ENCODE measurements around the gene CCN2. TPM values are rescaled to one million over a fixed set of nuclear protein-coding genes. Genes with fewer than 3 reads are reported as not detected.
A peak's percentile ranks its signal among the peaks of the same experiment; 100 is the strongest.

CCN2 gene
- total and polyA plus RNA-seq, 2 donors (not counting 1 experiment from before 2014, with no cell fraction given) = 22.8 to 216 TPM

DNA sequence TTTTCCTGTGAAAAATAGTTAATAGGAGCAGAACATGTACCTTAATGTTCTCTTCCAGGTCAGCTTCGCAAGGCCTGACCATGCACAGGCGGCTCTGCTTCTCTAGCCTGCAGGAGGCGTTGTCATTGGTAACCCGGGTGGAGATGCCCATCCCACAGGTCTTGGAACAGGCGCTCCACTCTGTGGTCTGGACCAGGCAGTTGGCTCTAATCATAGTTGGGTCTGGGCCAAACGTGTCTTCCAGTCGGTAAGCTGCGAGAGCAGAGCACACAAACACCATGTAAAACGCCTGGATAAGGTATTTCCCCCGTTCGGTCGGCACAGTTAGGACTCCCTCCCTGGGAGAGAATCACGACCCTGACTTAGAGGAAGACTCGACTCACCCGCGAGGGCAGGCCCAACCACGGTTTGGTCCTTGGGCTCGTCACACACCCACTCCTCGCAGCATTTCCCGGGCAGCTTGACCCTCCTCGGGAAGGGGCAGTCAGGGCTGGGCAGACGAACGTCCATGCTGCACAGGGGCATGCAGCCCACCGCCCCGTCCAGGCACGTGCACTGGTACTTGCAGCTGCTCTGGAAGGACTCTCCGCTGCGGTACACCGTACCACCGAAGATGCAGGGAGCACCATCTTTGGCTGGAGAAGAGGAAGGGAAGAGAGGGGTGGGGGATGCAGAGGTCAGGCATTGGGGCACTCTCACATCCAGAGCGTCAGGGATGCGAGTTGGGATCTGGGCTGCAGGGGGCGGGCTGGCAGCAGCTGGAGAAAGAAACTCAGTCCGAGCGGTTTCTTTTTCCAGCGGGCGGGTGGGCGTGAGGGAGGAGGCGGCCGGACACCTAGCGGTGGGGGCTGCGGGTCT is 1.0 kb downstream of the CCN2 start:
- no peak overlapping the region for H2AFZ ChIP-seq (ENCODE audit: low read length)
- peak overlapping the region; percentile 92 for H3K9ac ChIP-seq (ENCODE audit: insufficient read depth, low read length)
- no peaks in the 10 kb centered on the region for H3K9me3 ChIP-seq (ENCODE audit: control insufficient read depth, insufficient read depth, low read depth, low read length)
- H3K4me1 ChIP-seq (ENCODE audit: control insufficient read depth, extremely low read depth, insufficient read depth, low read length) = peaks cover 14% of the 10 kb centered on the region
- H3K36me3 ChIP-seq (ENCODE audit: control insufficient read depth, insufficient read depth, low read length) = peaks cover 4% of the 10 kb centered on the region
- H3K27ac ChIP-seq (ENCODE audit: insufficient read depth, low read length) = peak overlapping the region; percentile 94
- H3K27me3 ChIP-seq (ENCODE audit: control insufficient read depth, insufficient read depth, low read length) = no peaks in the 10 kb centered on the region
- no peaks in the 10 kb centered on the region for H4K20me1 ChIP-seq (ENCODE audit: control insufficient read depth, extremely low read depth, insufficient read depth, low read length)
- peaks cover 19% of the 10 kb centered on the region for H3K79me2 ChIP-seq (ENCODE audit: control insufficient read depth, insufficient read depth, low read length)
- TF ChIP-seq CTCF (conservative IDR thresholded peaks at IDR 0.05 in 1 of 2, IDR thresholded peaks at IDR 0.05 in 1 of 2; ENCODE audit: low read depth in 1 of 2, low read length in 2 of 2) (peak; percentile 50 to 58), EZH2 (IDR thresholded peaks at IDR 0.05; ENCODE audit: low read length, missing control alignments) (no peak)
- H3K4me2 ChIP-seq (ENCODE audit: extremely low read depth, insufficient read depth, low read length) = peak overlapping the region; percentile 64
- DNase-seq (ENCODE audit: low read depth in 2 of 2) = peak; percentile 91 to 95
- H3K4me3 ChIP-seq (replicated peaks in 1 of 4; ENCODE audit: control extremely low read depth in 1 of 4, insufficient read depth in 1 of 4, low read depth in 3 of 4, low read length in 4 of 4) = peak overlapping the region; percentile 72 to 99 (median 82)

- no peaks in the 10 kb centered on the region for H4K20me1 ChIP-seq (ENCODE audit: control insufficient read depth, extremely low read depth, insufficient read depth, low read length)
- H3K4me3 ChIP-seq (replicated peaks in 1 of 4; ENCODE audit: control extremely low read depth in 1 of 4, insufficient read depth in 1 of 4, low read depth in 3 of 4, low read length in 4 of 4) = peak overlapping the region; percentile 72 to 99 (median 82)
- no peak overlapping the region for H2AFZ ChIP-seq (ENCODE audit: low read length)
- peak overlapping the region; percentile 94 for H3K27ac ChIP-seq (ENCODE audit: insufficient read depth, low read length)
- peak overlapping the region; percentile 73 for H3K4me2 ChIP-seq (ENCODE audit: extremely low read depth, insufficient read depth, low read length)
- no peaks in the 10 kb centered on the region for H3K27me3 ChIP-seq (ENCODE audit: control insufficient read depth, insufficient read depth, low read length)
- peak overlapping the region; percentile 92 for H3K9ac ChIP-seq (ENCODE audit: insufficient read depth, low read length)
- peaks cover 19% of the 10 kb centered on the region for H3K79me2 ChIP-seq (ENCODE audit: control insufficient read depth, insufficient read depth, low read length)
- peaks cover 4% of the 10 kb centered on the region for H3K36me3 ChIP-seq (ENCODE audit: control insufficient read depth, insufficient read depth, low read length)
- peaks cover 12% of the 10 kb centered on the region for H3K4me1 ChIP-seq (ENCODE audit: control insufficient read depth, extremely low read depth, insufficient read depth, low read length)
- no peak for TF ChIP-seq EZH2 (IDR thresholded peaks at IDR 0.05; ENCODE audit: low read length, missing control alignments)
- no peak for TF ChIP-seq CTCF (conservative IDR thresholded peaks at IDR 0.05 in 1 of 2, IDR thresholded peaks at IDR 0.05 in 1 of 2; ENCODE audit: low read depth in 1 of 2, low read length in 2 of 2)
- DNase-seq (ENCODE audit: low read depth in 2 of 2) = peak; percentile 92 to 97
- no peaks in the 10 kb centered on the region for H3K9me3 ChIP-seq (ENCODE audit: control insufficient read depth, insufficient read depth, low read depth, low read length)
These were observed 1.6 kb downstream of the CCN2 start for GRCh38 chr6:131949620-131949908.

DNA sequence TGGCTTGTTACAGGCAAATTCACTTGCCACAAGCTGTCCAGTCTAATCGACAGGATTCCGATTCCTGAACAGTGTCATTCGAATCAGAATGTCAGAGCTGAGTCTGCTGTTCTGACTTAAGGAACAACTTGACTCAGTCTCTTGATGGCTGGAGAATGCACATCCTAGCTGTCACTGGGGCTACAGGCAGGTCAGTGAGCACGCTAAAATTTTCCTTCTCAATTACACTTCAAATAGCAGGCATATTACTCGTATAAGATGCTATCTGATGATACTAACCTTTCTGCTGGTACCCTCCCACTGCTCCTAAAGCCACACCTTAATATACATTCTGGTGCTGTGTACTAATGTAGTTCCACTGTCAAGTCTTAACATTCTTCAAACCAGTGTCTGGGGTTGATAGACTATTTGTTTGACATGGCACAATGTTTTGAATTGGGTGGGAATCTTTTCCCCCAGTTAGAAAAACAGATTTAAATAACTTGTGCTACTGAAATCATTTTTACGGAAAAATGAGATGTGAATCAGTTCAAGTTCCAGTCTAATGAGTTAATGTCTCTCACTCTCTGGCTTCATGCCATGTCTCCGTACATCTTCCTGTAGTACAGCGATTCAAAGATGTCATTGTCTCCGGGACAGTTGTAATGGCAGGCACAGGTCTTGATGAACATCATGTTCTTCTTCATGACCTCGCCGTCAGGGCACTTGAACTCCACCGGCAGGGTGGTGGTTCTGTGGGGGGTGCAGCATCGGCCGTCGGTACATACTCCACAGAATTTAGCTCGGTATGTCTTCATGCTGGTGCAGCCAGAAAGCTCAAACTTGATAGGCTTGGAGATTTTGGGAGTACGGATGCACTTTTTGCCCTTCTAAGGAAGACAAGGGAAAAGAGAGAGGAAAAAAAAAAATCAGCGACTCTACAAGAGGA is 2.2 kb downstream of the CCN2 start:
- no peaks in the 10 kb centered on the region for H3K27me3 ChIP-seq (ENCODE audit: control insufficient read depth, insufficient read depth, low read length)
- H3K4me1 ChIP-seq (ENCODE audit: control insufficient read depth, extremely low read depth, insufficient read depth, low read length) = peaks cover 7% of the 10 kb centered on the region
- H3K9ac ChIP-seq (ENCODE audit: insufficient read depth, low read length) = peak overlapping the region; percentile 33
- peak overlapping the region; percentile 73 for H3K4me2 ChIP-seq (ENCODE audit: extremely low read depth, insufficient read depth, low read length)
- H2AFZ ChIP-seq (ENCODE audit: low read length) = no peak overlapping the region
- H4K20me1 ChIP-seq (ENCODE audit: control insufficient read depth, extremely low read depth, insufficient read depth, low read length) = no peaks in the 10 kb centered on the region
- H3K27ac ChIP-seq (ENCODE audit: insufficient read depth, low read length) = peak overlapping the region; percentile 94
- peak overlapping the region; percentile 72 to 99 (median 82) for H3K4me3 ChIP-seq (replicated peaks in 1 of 4; ENCODE audit: control extremely low read depth in 1 of 4, insufficient read depth in 1 of 4, low read depth in 3 of 4, low read length in 4 of 4)
- peaks cover 19% of the 10 kb centered on the region for H3K79me2 ChIP-seq (ENCODE audit: control insufficient read depth, insufficient read depth, low read length)
- peaks cover 4% of the 10 kb centered on the region for H3K36me3 ChIP-seq (ENCODE audit: control insufficient read depth, insufficient read depth, low read length)
- H3K9me3 ChIP-seq (ENCODE audit: control insufficient read depth, insufficient read depth, low read depth, low read length) = no peaks in the 10 kb centered on the region
- DNase-seq (ENCODE audit: low read depth in 2 of 2) = peak; percentile 78 to 84
- TF ChIP-seq EZH2 (IDR thresholded peaks at IDR 0.05; ENCODE audit: low read length, missing control alignments) (no peak), CTCF (conservative IDR thresholded peaks at IDR 0.05 in 1 of 2, IDR thresholded peaks at IDR 0.05 in 1 of 2; ENCODE audit: low read depth in 1 of 2, low read length in 2 of 2) (no peak)

All from fibroblast of lung (primary cell).